Fibroblast of skin of left quadriceps (primary cell): ENCODE results near the gene MYH16.
"Not testable (repeated sequence)": the region's sequence is repeated elsewhere in the genome, so short reads cannot be mapped to it uniquely, and the experiment has no call there.

Experiments used
- DNase-seq, 2 experiments: peaks; one replicate each; pipeline ENCODE4 v3.0.0-alpha.2; 2013; ENCODE audit warnings: low read depth in 2 of 2

The MYH16 gene

DNA sequence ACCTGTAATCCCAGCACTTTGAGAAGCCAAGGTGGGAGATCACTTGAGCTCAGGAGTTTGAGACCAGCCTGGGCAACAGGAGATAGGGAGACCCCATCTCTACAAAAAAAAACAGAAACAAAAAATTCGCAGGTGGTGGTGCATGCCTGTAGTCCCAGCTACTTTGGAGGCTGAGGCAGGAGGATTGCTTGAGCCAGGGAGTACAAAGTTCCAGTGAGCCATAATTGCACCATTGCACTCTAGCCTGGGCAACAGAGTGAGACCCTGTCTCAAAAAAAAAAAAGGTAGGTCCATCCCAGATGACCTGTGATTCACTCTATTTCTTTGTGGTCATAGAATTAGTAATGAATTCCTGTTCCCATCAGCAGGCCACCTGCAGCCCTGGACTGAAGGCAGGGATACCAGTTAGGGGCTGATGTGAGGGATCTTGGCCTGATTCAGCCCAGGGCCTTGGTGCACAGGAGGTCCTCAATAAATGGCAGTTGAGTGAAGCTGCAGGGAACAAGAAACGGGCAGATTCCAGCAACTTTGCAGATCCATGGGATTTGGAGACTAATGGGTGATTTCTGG, at the start of gene MYH16:
Gene MYH16 (plus strand): TSS at position 364 of the 570 bp plus-strand sequence.
- no peak for DNase-seq

DNA sequence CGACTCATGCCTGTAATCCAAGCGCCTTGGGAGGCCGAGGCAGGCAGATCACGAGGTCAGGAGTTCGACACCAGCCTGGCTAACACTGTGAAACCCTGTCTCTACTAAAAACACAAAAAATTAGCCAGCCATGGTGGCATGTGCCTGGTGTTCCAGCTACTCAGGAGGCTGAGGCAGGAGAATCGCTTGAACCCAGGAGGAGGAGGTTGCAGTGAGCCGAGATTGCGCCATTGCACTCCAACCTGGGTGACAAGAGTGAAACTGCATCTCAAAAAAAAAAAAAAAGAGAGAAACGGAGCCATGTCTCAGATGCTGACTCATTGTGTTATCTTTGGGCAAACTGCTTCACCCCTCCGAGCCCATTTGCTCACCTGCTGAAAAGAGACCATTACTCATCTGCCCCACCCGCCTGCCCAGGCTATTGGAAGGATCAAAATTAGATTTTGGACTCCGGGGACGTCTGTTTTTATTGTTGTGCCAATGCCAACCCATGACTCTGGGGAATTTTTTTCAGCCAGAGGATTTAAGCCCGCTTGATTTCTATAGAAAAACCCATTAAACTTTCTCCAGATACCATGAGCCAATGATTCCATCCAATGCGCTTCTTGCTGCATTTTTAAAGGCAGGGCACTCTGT, 48.3 kb upstream of the MYH16 start:
- DNase-seq, result not testable (repeated sequence)

GRCh38 chr7:99224899-99225265, 47.8 kb upstream of the MYH16 start:
- DNase-seq, result no peak

GRCh38 chr7:99229234-99229633, 43.4 kb upstream of the MYH16 start:
- DNase-seq, result no peak

DNA sequence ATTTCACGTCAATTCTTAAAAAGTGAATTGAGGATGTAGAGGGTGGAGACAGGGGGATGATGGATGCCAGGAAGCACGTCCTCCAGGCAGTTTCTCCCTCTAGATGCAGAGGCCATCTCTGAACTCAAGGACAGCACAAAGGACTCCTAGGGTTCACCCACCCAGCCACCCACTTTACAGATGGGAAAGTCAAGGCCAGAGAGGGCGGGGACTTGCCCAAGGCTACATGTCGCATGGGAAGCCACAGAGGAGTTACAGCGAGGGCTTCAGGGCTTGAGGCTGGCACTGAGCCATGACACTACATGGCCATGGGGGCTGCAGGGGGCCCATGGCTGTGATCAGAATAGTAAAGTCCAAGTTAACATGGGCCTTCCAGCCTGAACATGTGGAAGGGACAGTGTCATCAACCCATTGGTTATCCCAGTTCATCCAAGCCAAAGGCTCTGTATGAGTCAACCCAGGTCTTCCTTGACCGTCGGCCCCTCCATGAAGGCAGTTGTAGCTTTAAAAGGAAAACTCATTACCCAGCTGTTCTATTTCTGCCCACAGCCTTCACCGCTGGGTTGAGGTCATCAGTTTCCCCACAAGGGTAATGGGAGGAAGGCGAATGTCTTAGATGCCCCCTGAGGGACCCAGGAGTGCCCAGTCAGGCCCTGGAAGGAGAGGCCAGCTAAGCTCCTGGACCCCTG, 40.4 kb upstream of the MYH16 start:
- no peak for DNase-seq

DNA sequence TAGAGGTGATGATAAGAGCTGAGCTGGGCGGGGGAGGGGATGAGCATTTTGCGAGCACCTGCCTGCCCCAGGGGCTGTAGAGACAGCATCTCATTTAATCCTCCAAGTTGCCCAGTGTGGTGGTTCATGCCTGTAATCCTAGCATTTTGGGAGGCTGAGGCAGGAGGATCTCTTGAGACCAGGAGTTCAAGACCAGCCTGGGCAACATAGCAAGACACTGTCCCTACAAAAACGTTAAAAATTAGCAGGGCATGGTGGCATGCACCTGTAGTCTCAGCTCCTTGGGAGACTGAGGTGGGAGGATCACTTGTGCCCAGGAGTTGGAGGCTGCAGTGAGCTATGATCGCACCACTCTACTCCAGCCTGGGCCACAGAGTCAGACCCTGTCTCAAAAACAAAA, 39.7 kb upstream of the MYH16 start:
- not testable (repeated sequence) for DNase-seq

- DNase-seq, result no peak
Measured at GRCh38 chr7:99234185-99234584, 38.5 kb upstream of the MYH16 start.

GRCh38 chr7:99235925-99236324, 36.7 kb upstream of the MYH16 start:
- no peak for DNase-seq

DNA sequence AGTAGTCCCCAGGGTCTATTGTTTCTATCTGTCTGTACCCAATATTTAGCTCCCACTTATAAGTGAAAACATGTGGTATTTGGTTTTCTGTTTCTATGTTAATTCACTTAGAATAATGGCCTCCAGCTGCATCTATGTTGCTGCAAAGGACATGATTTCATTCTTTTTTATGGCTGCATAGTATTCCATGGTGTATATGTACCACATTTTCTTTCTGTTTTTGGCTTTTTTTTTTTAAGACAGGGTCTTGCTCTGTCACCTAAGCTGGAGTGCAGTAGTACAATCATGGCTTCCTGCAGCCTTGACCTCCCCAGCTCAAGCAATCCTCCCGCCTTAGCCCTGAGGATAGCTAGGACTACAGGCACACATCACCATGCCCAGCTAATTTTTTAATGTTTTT, 34.8 kb upstream of the MYH16 start:
- not testable (repeated sequence) for DNase-seq

DNA sequence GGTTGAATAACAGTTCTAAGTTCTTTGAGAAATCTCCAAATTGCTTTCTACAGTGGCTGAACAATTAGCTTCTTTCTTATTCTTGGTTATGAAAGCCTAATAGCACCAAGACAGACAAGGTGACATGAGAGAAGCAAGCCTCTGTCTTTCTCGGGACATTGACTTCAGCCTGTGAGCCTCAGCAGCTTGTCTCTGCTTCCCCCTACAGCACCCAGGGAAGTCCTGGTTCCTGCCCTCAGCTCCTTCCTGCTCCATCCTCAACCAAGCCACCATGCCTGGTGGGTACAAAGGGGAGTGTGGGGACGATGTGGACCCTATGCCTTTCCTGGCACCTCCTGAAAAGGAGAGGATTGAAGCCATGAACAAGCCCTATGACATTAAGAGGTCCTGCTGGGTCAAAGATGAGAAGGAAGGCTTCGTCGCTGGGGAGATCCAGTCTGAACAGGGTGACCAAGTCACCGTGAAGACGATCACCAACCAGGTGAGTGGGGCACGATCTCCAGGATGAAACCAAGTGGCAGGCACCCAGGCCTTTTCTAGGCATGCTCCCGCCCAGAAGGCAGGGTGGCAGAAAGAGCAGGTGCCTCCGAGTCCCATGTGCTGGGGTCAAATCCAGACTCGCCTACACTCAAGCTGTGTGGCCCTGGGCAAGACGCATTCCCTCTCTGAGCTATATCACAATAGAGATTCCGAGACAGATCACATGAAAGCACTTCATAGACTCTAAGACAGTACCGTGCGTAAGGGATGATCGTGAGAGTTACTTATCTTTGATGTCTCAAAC, 33.9 kb upstream of the MYH16 start:
- no peak for DNase-seq

- no peak for DNase-seq
Measured at GRCh38 chr7:99242682-99243081, 30.0 kb upstream of the MYH16 start.

GRCh38 chr7:99243751-99244337, 28.8 kb upstream of the MYH16 start:
- no peak for DNase-seq

DNA sequence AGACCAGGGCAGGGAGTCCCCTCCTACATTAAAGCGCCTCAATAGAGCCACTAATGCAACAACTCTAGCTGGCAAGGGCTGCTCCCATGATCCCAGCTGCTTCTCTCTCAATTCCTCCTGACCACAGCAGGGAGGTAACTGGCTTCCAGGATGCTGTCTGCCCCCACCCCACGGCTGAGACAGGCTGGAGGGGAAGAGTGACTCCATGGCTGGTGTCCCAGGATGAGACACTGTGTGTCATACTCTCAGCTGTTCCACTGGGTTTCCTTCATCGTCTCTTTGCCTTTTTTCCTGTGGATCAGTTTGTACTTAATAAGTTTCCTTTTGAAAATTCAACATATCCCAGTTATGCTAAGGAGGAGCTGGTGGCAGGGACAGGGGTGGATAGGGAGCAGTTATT, 27.7 kb upstream of the MYH16 start:
- DNase-seq, result no peak

DNA sequence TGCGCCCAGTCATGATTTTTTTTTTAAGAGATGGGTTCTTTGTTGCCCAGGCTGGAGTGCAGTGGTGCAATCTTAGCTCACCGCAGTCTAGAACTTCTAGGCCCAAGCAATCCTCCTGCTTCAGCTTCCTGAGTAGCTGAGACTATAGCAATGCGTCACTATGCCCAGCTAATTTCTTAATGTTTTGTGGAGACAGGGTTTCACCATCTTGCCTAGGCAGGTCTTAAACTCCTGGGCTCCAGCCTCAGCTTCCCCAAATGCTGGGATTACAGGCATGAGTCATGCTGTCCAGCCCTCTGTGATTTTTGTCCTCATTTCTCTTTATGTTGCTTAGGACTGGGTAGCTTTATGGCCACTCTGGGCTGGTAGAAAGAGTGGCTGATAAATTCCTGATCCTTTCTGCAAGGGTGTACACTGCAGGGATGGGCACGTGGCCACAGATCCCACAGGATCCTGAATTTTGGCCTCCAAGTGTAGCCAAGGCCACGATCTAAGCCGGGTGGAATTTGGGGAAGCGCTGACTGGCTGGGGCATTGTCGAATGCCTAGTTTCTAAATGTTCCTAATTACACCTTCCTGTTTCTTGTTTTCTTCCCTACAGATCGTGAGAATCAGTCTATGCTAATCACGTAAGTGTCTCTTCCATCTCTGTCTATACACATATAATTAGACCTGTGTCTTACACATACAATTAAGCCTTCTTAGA, 24.1 kb upstream of the MYH16 start:
- DNase-seq, result no peak

GRCh38 chr7:99249985-99250575, 22.6 kb upstream of the MYH16 start:
- DNase-seq, result no peak

GRCh38 chr7:99252166-99252895, 20.3 kb upstream of the MYH16 start:
- DNase-seq, result no peak

DNA sequence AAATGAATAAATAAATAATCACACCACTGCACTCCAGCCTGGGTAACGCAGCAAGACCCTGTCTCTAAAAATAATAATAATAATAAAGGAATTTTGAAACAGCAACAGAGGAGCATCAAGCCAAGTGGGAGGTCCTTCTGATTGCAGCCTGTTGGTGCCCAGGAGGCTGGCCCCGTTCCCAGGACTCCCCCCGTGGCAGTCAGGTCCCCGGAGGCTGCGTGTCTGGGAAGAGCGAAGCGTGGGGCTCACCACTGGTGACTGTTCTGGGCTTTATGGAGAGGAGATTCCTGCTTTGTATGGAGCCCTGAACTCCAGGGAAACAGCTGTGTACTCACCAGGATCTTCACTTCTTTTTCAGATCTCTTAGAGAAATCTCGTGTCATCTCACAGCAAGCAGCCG, 19.3 kb upstream of the MYH16 start:
- DNase-seq, result no peak

DNA sequence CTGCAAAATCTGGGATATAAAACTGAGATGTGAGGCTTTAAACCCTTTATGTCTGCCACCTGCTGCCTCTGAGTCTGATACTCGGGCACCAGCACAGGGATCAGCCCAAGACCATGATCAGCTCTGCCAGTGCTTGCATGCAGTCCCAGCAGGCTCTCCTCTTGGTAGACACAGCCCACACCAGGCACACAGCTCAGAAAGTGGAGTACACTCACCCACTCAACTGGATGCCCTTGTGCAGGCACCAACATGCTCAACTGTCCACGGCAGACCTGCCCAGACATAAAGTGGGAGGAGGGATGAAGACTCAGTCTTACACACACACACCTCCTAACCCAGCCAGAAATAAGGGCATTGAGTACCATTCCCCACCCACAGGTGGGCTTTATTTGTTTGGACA, 18.2 kb upstream of the MYH16 start:
- DNase-seq, result no peak

DNA sequence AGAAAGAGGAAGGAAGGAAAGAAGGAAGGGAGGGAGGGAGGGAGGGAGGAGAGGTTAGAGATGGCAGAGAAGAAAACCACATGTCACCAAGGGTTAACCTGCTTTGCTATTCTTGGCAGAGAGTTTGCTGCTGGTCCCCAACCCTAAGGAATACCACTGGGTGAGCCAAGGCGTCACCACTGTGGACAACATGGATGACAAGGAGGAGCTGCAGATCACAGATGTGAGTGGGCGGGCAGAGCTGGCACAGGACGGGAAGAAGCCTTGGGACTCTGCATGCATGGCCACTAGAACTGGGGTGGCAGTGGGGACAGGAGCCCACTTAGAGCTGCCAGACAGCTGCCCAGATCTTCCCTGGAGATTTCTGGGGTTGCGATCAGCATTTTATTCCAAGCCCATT, 17.2 kb upstream of the MYH16 start:
- no peak for DNase-seq

DNA sequence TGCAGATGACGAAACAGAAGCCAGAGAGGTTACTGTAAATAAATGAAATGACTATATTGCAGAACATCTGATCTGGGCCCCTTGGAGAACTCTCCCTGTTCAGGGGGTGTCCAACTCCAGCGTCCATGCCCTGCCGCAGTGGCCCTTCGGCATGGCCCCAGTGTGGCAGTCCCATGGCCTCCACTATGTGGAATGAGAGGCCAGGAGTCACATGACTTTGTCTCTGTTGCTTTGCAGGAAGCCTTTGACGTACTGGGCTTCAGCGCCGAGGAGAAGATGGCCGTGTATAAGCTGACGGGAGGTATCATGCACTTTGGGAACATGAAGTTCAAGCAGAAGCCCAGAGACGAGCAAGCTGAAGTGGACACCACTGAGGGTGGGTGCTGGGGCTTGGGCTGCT, 15.6 kb upstream of the MYH16 start:
- DNase-seq, result no peak

- DNase-seq, result no peak
Measured at GRCh38 chr7:99257675-99258074, 15.0 kb upstream of the MYH16 start.
